GM23338 (cell line): ENCODE measurements around the gene CENPP. TPM values are rescaled to one million over a fixed set of nuclear protein-coding genes. Genes with fewer than 3 reads are reported as not detected.

Experiments used
- ATAC-seq: fragments of 200-7000 bp; cut with Tn5 transposase; 3 replicates; pipeline ENCODE4 v1.9.1; 2020
- DNase-seq: peaks from one replicate; pipeline ENCODE4 v3.0.0-alpha.2; 2015; ENCODE audit warnings: low spot score
- H2AFZ ChIP-seq: fragments of 200-600 bp; sonication (generic); 2 replicates; pipeline ENCODE4 v1.8.0; 2016; ENCODE audit warnings: antibody characterized with exemption, mild to moderate bottlenecking, moderate library complexity
- H3F3A ChIP-seq: fragments of 200-600 bp; sonication (generic); replicated peaks from 2 replicates; pipeline ENCODE4 v1.8.0; 2017; ENCODE audit warnings: antibody characterized with exemption, mixed run types, low read depth
- H3K27ac ChIP-seq: fragments of 200-600 bp; sonication (generic); 2 replicates; pipeline ENCODE4 v1.6.1; 2016; ENCODE audit warnings: low read depth
- H3K27me3 ChIP-seq: fragments of 200-600 bp; sonication (generic); 2 replicates; pipeline ENCODE4 v1.8.0; 2016; ENCODE audit warnings: mild to moderate bottlenecking, mixed run types, moderate library complexity; ENCODE audit not compliant: insufficient read depth
- H3K36me3 ChIP-seq: fragments of 200-600 bp; sonication (generic); 2 replicates; pipeline ENCODE4 v1.8.0; 2016; ENCODE audit warnings: mild to moderate bottlenecking; ENCODE audit not compliant: insufficient read depth
- H3K4me1 ChIP-seq: fragments of 200-600 bp; sonication (generic); 2 replicates; pipeline ENCODE4 v1.8.0; 2016; ENCODE audit warnings: mild to moderate bottlenecking, moderate library complexity; ENCODE audit not compliant: insufficient read depth
- H3K4me2 ChIP-seq: fragments of 200-600 bp; sonication (generic); 2 replicates; pipeline ENCODE4 v1.7.1; 2017; ENCODE audit warnings: mixed run types
- H3K4me3 ChIP-seq: fragments of 200-600 bp; sonication (generic); 2 replicates; pipeline ENCODE4 v1.6.1; 2016; ENCODE audit warnings: mixed run types
- H3K79me2 ChIP-seq: fragments of 200-600 bp; sonication (generic); replicated peaks from 2 replicates; pipeline ENCODE4 v1.8.0; 2017; ENCODE audit warnings: mild to moderate bottlenecking; ENCODE audit not compliant: insufficient read depth
- H3K9me2 ChIP-seq: fragments of 200-600 bp; sonication (generic); 2 replicates; pipeline ENCODE4 v1.8.0; 2017; ENCODE audit not compliant: insufficient read depth
- H4K20me1 ChIP-seq: fragments of 200-600 bp; sonication (generic); replicated peaks from 2 replicates; pipeline ENCODE4 v1.8.0; 2017; ENCODE audit warnings: mild to moderate bottlenecking; ENCODE audit not compliant: insufficient read depth
- H3K27ac Mint-ChIP-seq: 2 replicates; pipeline ENCODE4 v1.8.0; 2020; ENCODE audit warnings: inconsistent platforms, mild to moderate bottlenecking, moderate library complexity, mixed read lengths
- H3K27me3 Mint-ChIP-seq: 3 replicates; pipeline ENCODE4 v1.8.0; 2022; ENCODE audit warnings: low read depth, mild to moderate bottlenecking, moderate library complexity, mixed read lengths, inconsistent platforms; ENCODE audit not compliant: insufficient read depth, poor library complexity
- H3K36me3 Mint-ChIP-seq: 3 replicates; pipeline ENCODE4 v1.8.0; 2021; ENCODE audit warnings: low read depth, mild to moderate bottlenecking, inconsistent platforms, moderate library complexity, mixed read lengths
- H3K4me1 Mint-ChIP-seq: 3 replicates; pipeline ENCODE4 v1.8.0; 2020; ENCODE audit warnings: mild to moderate bottlenecking, inconsistent platforms, mixed read lengths
- H3K4me3 Mint-ChIP-seq: 3 replicates; pipeline ENCODE4 v1.8.0; 2021; ENCODE audit warnings: moderate library complexity, mild to moderate bottlenecking, inconsistent platforms, mixed read lengths
- H3K9me3 Mint-ChIP-seq: 3 replicates; pipeline ENCODE4 v1.8.0; 2020; ENCODE audit warnings: moderate library complexity, mild to moderate bottlenecking, inconsistent platforms, mixed read lengths
- CREB1 ChIP-seq: fragments of 250-450 bp; sonication (Bioruptor Pico); IDR thresholded peaks from 2 replicates; pipeline ENCODE4 v1.5.0; 2020; ENCODE audit warnings: low read depth, mild to moderate bottlenecking, moderate library complexity
- EZH2 ChIP-seq: fragments of 200-600 bp; sonication (generic); IDR thresholded peaks from one replicate; pipeline ENCODE4 v1.8.0; 2017; ENCODE audit warnings: antibody characterized with exemption, mild to moderate bottlenecking, low read depth; ENCODE audit not compliant: unreplicated experiment
- EZH2phosphoT487 ChIP-seq: fragments of 200-600 bp; sonication (generic); IDR thresholded peaks from one replicate; pipeline ENCODE4 v1.8.1; 2018; ENCODE audit warnings: antibody characterized with exemption; ENCODE audit not compliant: unreplicated experiment
- JUNB ChIP-seq: IDR thresholded peaks from one replicate; pipeline ENCODE4 v1.6.1; 2016; ENCODE audit warnings: antibody characterized with exemption; ENCODE audit not compliant: unreplicated experiment
- NANOG ChIP-seq: IDR thresholded peaks from 2 replicates; pipeline ENCODE4 v1.6.1; 2016; ENCODE audit warnings: antibody characterized with exemption, borderline replicate concordance
- POLR2AphosphoS5 ChIP-seq: IDR thresholded peaks from 2 replicates; pipeline ENCODE4 v1.6.1; 2016; ENCODE audit warnings: antibody characterized with exemption, low read depth
- STAT1 ChIP-seq: IDR thresholded peaks from one replicate; pipeline ENCODE4 v1.6.1; 2016; ENCODE audit warnings: antibody characterized with exemption; ENCODE audit not compliant: unreplicated experiment
- ZNF114 ChIP-seq: fragments of 250-450 bp; sonication (Bioruptor Pico); IDR thresholded peaks from 2 replicates; pipeline ENCODE4 v1.5.0; 2020; ENCODE audit warnings: mild to moderate bottlenecking, moderate library complexity
- ZNF331 ChIP-seq: fragments of 250-450 bp; sonication (Bioruptor Pico); IDR thresholded peaks from 2 replicates; pipeline ENCODE4 v1.5.0; 2020; ENCODE audit warnings: low read depth, mild to moderate bottlenecking, moderate library complexity
- polyA plus RNA-seq: library from polyadenylated mRNA; unstranded; fragments of >200 nt; fragmentation: Nextera tagmentation; extraction: Ambion mirVana; gene quantifications from 2 replicates; pipeline ENCODE4 v1.2.1, GENCODE V29; 2016
- total RNA-seq: library from RNA; depleted of rRNA; stranded (reverse); fragments of >200 nt; shearing (Covaris generic); gene quantifications from 2 replicates; pipeline ENCODE4 v1.2.3, GENCODE V29; 2014
- TF ChIP-seq, protein P1 (sequence below): IDR thresholded peaks from one replicate; pipeline ENCODE4 v1.6.1; 2018; ENCODE audit warnings: antibody characterized with exemption; ENCODE audit not compliant: unreplicated experiment
- TF ChIP-seq, protein P2 (sequence below): IDR thresholded peaks from 2 replicates; pipeline ENCODE4 v1.6.1; 2016; ENCODE audit warnings: antibody characterized with exemption
- TF ChIP-seq, protein P3 (sequence below), 2 experiments: fragments of 200-600 bp in 1 of 2; sonication (generic) in 1 of 2; conservative IDR thresholded peaks; 2 replicates each; pipeline versions ENCODE4 v1.5.1 to v1.6.1; 2016 to 2017; ENCODE audit warnings: antibody characterized with exemption in 2 of 2, low read depth in 2 of 2, mild to moderate bottlenecking in 2 of 2, moderate library complexity in 1 of 2
- TF ChIP-seq, protein P4 (sequence below): fragments of 250-450 bp; sonication (Bioruptor Pico); IDR thresholded peaks from 2 replicates; pipeline ENCODE4 v1.5.0; 2020; ENCODE audit warnings: mild to moderate bottlenecking, moderate library complexity

Gene CENPP
- total and polyA plus RNA-seq, 2 experiments from 2014 or later = 11.0 to 12.6 TPM

DNA sequence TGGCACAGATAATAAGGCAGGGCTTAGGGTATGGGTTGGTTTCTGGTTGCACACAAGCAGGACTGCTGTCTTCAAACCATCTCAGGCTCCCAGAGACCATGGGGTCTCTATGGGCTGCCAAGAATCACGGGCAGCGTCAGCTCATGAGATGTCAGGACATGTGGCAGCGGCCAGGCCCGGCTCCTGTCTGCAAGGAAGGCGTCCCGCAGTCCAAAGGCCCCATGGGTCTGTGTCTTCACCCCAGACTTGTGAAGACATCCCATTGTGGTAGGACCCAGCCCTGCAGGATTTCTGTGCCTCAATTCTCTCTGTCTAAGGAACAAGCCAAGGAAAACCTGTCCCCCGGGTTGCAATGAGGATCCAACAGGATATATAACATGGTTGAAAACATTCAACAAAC lies 311.6 kb downstream of the CENPP start:
- Histone ChIP-seq H3K27ac (no peak overlapping the region), H4K20me1 (no peaks in the 10 kb centered on the region; the same call in 1 of the 2 replicates), H3K27me3 (no peaks in the 10 kb centered on the region), H3K4me1 (no peaks in the 10 kb centered on the region), H3K4me2 (no peak overlapping the region), H2AFZ (no peak overlapping the region), H3K79me2 (no peaks in the 10 kb centered on the region), H3K9me2 (no peaks in the 10 kb centered on the region), H3K4me3 (no peak overlapping the region), H3F3A (0 out of 2 replicates have a peak, but pooled peaks cover 4% of the 10 kb centered on the region), H3K36me3 (peaks cover 8% of the 10 kb centered on the region; the same call in 1 of the 2 replicates)
- DNase-seq (no peak), ATAC-seq (no peak)
- Mint-ChIP-seq H3K27me3 (peaks cover 7% of the 10 kb centered on the region), H3K4me3 (no peak overlapping the region), H3K36me3 (peaks cover 32% of the 10 kb centered on the region), H3K9me3 (no peaks in the 10 kb centered on the region), H3K4me1 (no peaks in the 10 kb centered on the region; the same call in 1 of the 3 replicates), H3K27ac (no peak overlapping the region)
- TF ChIP-seq ZNF331 (CRISPR knock-in tag) (no peak), JUNB (no peak), EZH2phosphoT487 (no peak), POLR2AphosphoS5 (no peak), STAT1 (no peak), CREB1 (CRISPR knock-in tag) (no peak), EZH2 (no peak), ZNF114 (CRISPR knock-in tag) (no peak), NANOG (no peak)
- TF ChIP-seq, protein P1, sequence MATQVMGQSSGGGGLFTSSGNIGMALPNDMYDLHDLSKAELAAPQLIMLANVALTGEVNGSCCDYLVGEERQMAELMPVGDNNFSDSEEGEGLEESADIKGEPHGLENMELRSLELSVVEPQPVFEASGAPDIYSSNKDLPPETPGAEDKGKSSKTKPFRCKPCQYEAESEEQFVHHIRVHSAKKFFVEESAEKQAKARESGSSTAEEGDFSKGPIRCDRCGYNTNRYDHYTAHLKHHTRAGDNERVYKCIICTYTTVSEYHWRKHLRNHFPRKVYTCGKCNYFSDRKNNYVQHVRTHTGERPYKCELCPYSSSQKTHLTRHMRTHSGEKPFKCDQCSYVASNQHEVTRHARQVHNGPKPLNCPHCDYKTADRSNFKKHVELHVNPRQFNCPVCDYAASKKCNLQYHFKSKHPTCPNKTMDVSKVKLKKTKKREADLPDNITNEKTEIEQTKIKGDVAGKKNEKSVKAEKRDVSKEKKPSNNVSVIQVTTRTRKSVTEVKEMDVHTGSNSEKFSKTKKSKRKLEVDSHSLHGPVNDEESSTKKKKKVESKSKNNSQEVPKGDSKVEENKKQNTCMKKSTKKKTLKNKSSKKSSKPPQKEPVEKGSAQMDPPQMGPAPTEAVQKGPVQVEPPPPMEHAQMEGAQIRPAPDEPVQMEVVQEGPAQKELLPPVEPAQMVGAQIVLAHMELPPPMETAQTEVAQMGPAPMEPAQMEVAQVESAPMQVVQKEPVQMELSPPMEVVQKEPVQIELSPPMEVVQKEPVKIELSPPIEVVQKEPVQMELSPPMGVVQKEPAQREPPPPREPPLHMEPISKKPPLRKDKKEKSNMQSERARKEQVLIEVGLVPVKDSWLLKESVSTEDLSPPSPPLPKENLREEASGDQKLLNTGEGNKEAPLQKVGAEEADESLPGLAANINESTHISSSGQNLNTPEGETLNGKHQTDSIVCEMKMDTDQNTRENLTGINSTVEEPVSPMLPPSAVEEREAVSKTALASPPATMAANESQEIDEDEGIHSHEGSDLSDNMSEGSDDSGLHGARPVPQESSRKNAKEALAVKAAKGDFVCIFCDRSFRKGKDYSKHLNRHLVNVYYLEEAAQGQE = no peak
- TF ChIP-seq, protein P2, sequence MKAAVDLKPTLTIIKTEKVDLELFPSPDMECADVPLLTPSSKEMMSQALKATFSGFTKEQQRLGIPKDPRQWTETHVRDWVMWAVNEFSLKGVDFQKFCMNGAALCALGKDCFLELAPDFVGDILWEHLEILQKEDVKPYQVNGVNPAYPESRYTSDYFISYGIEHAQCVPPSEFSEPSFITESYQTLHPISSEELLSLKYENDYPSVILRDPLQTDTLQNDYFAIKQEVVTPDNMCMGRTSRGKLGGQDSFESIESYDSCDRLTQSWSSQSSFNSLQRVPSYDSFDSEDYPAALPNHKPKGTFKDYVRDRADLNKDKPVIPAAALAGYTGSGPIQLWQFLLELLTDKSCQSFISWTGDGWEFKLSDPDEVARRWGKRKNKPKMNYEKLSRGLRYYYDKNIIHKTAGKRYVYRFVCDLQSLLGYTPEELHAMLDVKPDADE = no peak
- TF ChIP-seq, protein P3, sequence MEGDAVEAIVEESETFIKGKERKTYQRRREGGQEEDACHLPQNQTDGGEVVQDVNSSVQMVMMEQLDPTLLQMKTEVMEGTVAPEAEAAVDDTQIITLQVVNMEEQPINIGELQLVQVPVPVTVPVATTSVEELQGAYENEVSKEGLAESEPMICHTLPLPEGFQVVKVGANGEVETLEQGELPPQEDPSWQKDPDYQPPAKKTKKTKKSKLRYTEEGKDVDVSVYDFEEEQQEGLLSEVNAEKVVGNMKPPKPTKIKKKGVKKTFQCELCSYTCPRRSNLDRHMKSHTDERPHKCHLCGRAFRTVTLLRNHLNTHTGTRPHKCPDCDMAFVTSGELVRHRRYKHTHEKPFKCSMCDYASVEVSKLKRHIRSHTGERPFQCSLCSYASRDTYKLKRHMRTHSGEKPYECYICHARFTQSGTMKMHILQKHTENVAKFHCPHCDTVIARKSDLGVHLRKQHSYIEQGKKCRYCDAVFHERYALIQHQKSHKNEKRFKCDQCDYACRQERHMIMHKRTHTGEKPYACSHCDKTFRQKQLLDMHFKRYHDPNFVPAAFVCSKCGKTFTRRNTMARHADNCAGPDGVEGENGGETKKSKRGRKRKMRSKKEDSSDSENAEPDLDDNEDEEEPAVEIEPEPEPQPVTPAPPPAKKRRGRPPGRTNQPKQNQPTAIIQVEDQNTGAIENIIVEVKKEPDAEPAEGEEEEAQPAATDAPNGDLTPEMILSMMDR (conservative IDR thresholded peaks at IDR 0.05; ENCODE audit: low read depth in 2 of 2) = no peak
- TF ChIP-seq, protein P4, sequence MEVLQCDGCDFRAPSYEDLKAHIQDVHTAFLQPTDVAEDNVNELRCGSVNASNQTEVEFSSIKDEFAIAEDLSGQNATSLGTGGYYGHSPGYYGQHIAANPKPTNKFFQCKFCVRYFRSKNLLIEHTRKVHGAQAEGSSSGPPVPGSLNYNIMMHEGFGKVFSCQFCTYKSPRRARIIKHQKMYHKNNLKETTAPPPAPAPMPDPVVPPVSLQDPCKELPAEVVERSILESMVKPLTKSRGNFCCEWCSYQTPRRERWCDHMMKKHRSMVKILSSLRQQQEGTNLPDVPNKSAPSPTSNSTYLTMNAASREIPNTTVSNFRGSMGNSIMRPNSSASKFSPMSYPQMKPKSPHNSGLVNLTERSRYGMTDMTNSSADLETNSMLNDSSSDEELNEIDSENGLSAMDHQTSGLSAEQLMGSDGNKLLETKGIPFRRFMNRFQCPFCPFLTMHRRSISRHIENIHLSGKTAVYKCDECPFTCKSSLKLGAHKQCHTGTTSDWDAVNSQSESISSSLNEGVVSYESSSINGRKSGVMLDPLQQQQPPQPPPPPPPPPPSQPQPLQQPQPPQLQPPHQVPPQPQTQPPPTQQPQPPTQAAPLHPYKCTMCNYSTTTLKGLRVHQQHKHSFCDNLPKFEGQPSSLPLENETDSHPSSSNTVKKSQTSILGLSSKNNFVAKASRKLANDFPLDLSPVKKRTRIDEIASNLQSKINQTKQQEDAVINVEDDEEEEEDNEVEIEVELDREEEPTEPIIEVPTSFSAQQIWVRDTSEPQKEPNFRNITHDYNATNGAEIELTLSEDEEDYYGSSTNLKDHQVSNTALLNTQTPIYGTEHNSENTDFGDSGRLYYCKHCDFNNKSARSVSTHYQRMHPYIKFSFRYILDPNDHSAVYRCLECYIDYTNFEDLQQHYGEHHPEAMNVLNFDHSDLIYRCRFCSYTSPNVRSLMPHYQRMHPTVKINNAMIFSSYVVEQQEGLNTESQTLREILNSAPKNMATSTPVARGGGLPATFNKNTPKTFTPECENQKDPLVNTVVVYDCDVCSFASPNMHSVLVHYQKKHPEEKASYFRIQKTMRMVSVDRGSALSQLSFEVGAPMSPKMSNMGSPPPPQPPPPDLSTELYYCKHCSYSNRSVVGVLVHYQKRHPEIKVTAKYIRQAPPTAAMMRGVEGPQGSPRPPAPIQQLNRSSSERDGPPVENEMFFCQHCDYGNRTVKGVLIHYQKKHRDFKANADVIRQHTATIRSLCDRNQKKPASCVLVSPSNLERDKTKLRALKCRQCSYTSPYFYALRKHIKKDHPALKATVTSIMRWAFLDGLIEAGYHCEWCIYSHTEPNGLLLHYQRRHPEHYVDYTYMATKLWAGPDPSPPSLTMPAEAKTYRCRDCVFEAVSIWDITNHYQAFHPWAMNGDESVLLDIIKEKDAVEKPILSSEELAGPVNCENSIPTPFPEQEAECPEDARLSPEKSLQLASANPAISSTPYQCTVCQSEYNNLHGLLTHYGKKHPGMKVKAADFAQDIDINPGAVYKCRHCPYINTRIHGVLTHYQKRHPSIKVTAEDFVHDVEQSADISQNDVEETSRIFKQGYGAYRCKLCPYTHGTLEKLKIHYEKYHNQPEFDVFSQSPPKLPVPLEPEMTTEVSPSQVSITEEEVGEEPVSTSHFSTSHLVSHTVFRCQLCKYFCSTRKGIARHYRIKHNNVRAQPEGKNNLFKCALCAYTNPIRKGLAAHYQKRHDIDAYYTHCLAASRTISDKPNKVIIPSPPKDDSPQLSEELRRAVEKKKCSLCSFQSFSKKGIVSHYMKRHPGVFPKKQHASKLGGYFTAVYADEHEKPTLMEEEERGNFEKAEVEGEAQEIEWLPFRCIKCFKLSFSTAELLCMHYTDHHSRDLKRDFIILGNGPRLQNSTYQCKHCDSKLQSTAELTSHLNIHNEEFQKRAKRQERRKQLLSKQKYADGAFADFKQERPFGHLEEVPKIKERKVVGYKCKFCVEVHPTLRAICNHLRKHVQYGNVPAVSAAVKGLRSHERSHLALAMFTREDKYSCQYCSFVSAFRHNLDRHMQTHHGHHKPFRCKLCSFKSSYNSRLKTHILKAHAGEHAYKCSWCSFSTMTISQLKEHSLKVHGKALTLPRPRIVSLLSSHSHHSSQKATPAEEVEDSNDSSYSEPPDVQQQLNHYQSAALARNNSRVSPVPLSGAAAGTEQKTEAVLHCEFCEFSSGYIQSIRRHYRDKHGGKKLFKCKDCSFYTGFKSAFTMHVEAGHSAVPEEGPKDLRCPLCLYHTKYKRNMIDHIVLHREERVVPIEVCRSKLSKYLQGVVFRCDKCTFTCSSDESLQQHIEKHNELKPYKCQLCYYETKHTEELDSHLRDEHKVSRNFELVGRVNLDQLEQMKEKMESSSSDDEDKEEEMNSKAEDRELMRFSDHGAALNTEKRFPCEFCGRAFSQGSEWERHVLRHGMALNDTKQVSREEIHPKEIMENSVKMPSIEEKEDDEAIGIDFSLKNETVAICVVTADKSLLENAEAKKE (CRISPR knock-in tag) = no peak
